ENCODE results near the gene IL17B. TPM values are rescaled to one million over a fixed set of nuclear protein-coding genes. Genes with fewer than 3 reads are reported as not detected.

IL17B gene
- total and polyA plus RNA-seq, 2 of the 8 experiments (the other 6 are each of a cell fraction or from before 2014, with no cell fraction given) = 0.18 TPM; not detected in 1

DNA sequence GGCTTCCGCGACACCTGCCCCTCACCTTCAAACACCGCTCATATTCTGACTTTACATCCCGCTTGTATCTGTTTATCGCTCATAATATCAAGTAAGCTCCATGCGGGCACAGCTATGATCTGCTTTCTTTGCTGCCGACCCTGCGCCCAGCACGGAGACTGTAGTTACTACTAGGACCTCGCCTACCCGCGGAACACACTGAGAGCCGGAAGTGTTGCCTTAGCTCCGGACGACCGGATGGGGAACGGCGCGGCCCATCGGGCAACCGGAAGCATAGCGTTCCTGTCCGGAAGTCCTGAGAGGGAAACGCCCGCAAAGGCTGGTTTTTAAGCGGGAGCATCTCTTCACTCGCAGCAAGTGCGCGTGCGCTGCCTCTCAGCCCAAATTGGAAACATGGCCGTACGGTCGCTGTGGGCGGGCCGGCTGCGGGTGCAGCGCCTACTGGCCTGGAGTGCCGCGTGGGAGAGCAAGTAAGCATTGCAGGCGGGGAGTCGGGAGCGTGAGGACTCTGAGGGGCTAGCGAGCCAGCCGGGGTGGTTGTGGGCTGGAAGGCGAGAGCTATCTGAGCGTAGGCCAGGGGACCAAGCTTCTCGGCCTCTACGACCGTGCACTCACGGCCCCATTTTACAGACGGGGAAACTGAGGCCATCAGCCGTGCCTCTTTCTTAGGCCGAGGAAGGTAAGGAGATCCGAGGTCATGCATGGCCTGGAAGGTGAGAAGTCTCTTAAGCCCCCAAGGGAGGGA lies 33.8 kb downstream of the IL17B start, which contains the start of gene GRPEL2 (continued):
- TF ChIP-seq, protein P1, sequence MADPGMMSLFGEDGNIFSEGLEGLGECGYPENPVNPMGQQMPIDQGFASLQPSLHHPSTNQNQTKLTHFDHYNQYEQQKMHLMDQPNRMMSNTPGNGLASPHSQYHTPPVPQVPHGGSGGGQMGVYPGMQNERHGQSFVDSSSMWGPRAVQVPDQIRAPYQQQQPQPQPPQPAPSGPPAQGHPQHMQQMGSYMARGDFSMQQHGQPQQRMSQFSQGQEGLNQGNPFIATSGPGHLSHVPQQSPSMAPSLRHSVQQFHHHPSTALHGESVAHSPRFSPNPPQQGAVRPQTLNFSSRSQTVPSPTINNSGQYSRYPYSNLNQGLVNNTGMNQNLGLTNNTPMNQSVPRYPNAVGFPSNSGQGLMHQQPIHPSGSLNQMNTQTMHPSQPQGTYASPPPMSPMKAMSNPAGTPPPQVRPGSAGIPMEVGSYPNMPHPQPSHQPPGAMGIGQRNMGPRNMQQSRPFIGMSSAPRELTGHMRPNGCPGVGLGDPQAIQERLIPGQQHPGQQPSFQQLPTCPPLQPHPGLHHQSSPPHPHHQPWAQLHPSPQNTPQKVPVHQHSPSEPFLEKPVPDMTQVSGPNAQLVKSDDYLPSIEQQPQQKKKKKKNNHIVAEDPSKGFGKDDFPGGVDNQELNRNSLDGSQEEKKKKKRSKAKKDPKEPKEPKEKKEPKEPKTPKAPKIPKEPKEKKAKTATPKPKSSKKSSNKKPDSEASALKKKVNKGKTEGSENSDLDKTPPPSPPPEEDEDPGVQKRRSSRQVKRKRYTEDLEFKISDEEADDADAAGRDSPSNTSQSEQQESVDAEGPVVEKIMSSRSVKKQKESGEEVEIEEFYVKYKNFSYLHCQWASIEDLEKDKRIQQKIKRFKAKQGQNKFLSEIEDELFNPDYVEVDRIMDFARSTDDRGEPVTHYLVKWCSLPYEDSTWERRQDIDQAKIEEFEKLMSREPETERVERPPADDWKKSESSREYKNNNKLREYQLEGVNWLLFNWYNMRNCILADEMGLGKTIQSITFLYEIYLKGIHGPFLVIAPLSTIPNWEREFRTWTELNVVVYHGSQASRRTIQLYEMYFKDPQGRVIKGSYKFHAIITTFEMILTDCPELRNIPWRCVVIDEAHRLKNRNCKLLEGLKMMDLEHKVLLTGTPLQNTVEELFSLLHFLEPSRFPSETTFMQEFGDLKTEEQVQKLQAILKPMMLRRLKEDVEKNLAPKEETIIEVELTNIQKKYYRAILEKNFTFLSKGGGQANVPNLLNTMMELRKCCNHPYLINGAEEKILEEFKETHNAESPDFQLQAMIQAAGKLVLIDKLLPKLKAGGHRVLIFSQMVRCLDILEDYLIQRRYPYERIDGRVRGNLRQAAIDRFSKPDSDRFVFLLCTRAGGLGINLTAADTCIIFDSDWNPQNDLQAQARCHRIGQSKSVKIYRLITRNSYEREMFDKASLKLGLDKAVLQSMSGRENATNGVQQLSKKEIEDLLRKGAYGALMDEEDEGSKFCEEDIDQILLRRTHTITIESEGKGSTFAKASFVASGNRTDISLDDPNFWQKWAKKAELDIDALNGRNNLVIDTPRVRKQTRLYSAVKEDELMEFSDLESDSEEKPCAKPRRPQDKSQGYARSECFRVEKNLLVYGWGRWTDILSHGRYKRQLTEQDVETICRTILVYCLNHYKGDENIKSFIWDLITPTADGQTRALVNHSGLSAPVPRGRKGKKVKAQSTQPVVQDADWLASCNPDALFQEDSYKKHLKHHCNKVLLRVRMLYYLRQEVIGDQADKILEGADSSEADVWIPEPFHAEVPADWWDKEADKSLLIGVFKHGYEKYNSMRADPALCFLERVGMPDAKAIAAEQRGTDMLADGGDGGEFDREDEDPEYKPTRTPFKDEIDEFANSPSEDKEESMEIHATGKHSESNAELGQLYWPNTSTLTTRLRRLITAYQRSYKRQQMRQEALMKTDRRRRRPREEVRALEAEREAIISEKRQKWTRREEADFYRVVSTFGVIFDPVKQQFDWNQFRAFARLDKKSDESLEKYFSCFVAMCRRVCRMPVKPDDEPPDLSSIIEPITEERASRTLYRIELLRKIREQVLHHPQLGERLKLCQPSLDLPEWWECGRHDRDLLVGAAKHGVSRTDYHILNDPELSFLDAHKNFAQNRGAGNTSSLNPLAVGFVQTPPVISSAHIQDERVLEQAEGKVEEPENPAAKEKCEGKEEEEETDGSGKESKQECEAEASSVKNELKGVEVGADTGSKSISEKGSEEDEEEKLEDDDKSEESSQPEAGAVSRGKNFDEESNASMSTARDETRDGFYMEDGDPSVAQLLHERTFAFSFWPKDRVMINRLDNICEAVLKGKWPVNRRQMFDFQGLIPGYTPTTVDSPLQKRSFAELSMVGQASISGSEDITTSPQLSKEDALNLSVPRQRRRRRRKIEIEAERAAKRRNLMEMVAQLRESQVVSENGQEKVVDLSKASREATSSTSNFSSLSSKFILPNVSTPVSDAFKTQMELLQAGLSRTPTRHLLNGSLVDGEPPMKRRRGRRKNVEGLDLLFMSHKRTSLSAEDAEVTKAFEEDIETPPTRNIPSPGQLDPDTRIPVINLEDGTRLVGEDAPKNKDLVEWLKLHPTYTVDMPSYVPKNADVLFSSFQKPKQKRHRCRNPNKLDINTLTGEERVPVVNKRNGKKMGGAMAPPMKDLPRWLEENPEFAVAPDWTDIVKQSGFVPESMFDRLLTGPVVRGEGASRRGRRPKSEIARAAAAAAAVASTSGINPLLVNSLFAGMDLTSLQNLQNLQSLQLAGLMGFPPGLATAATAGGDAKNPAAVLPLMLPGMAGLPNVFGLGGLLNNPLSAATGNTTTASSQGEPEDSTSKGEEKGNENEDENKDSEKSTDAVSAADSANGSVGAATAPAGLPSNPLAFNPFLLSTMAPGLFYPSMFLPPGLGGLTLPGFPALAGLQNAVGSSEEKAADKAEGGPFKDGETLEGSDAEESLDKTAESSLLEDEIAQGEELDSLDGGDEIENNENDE (IDR thresholded peaks at IDR 0.05; ENCODE audit: insufficient replicate concordance, low read length) = no peak
- TF ChIP-seq EZH2 (IDR thresholded peaks at IDR 0.05; ENCODE audit: low read depth, low read length, severe bottlenecking) (no peak), SP1 (IDR thresholded peaks at IDR 0.05; ENCODE audit: low read depth, low read length) (no peak), TAF7 (optimal IDR thresholded peaks at IDR 0.05; ENCODE audit: borderline replicate concordance, low read depth, low read length) (peak; percentile 54), SUZ12 (IDR thresholded peaks at IDR 0.05; ENCODE audit: low read length) (no peak), CREB1 (IDR thresholded peaks at IDR 0.05) (no peak; the same call in 1 of the 2 replicates), FOSL1 (IDR thresholded peaks at IDR 0.05; ENCODE audit: insufficient read depth, low read depth, low read length) (no peak), SAP30 (IDR thresholded peaks at IDR 0.05; ENCODE audit: insufficient read depth, insufficient replicate concordance, low read length) (peak; percentile 68), ASH2L (IDR thresholded peaks at IDR 0.05; ENCODE audit: low read length) (peak; percentile 83)
- TF ChIP-seq, protein P2, sequence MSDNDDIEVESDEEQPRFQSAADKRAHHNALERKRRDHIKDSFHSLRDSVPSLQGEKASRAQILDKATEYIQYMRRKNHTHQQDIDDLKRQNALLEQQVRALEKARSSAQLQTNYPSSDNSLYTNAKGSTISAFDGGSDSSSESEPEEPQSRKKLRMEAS (IDR thresholded peaks at IDR 0.05) = peak; percentile 83; the same call in 1 of the 2 replicates

Data from H1 (cell line).